Peyer's patch (tissue), 4 donors: ENCODE measurements around the gene ANTXR1.

Source experiments
- CTCF ChIP-seq, 6 experiments: fragments of 450-650 bp in 4 of 6; fragments of 200-600 bp in 2 of 6; sonication (generic) in 1 of 6; IDR thresholded peaks; one replicate each; pipeline ENCODE4 v1.5.1; 2017 to 2019; ENCODE audit warnings: antibody characterized with exemption in 6 of 6, mild to moderate bottlenecking in 3 of 6, moderate library complexity in 1 of 6
- POLR2A ChIP-seq, 2 donors: fragments of 450-650 bp; IDR thresholded peaks; one replicate each; pipeline ENCODE4 v1.5.1; 2017; ENCODE audit warnings: antibody characterized with exemption in 2 of 2, mild to moderate bottlenecking in 2 of 2, moderate library complexity in 2 of 2

- TF ChIP-seq CTCF (IDR thresholded peaks at IDR 0.05): no peak
- no peak for TF ChIP-seq POLR2A (IDR thresholded peaks at IDR 0.05)
Observed at GRCh38 chr2:69083235-69083748, 70.3 kb downstream of the ANTXR1 start.
